Prostate gland (tissue), 2 donors: ENCODE results near the gene TAF3. TPM values are rescaled to one million over a fixed set of nuclear protein-coding genes. Genes with fewer than 3 reads are reported as not detected.

Experiments
- DNase-seq: peaks from one replicate; pipeline ENCODE4 v3.0.0-alpha.2; 2019; ENCODE audit warnings: low spot score
- H3K27ac ChIP-seq, 2 donors: fragments of 200-600 bp; sonication (generic); 2 replicates each; pipeline ENCODE4 v1.5.1; 2017 to 2019
- H3K27me3 ChIP-seq: fragments of 200-600 bp; sonication (generic); replicated peaks from 2 replicates; pipeline ENCODE4 v1.5.1; 2019; ENCODE audit not compliant: insufficient read depth
- H3K36me3 ChIP-seq, 2 donors: fragments of 200-600 bp; sonication (generic); 1 replicate in 1 of 2; 2 replicates in 1 of 2; pipeline versions ENCODE4 v1.5.1 to v1.8.1; 2017 to 2019
- H3K4me1 ChIP-seq: fragments of 200-600 bp; sonication (generic); replicated peaks from 2 replicates; pipeline ENCODE4 v1.5.1; 2019
- H3K4me3 ChIP-seq, 2 donors: fragments of 200-600 bp; sonication (generic); 2 replicates each; pipeline ENCODE4 v1.5.1; 2017 to 2019
- H3K9me3 ChIP-seq: fragments of 200-600 bp; sonication (generic); 2 replicates; pipeline ENCODE4 v1.5.1; 2017
- CTCF ChIP-seq, 4 experiments: fragments of 200-600 bp in 2 of 4; fragments of 450-650 bp in 2 of 4; sonication (generic) in 2 of 4; IDR thresholded peaks; 1 replicate in 3 of 4; 2 replicates in 1 of 4; pipeline ENCODE4 v1.5.1; 2016 to 2019; ENCODE audit warnings: antibody characterized with exemption in 4 of 4, mild to moderate bottlenecking in 2 of 4, moderate library complexity in 2 of 4
- POLR2A ChIP-seq: fragments of 450-650 bp; IDR thresholded peaks from one replicate; pipeline ENCODE4 v1.6.1; 2016; ENCODE audit warnings: antibody characterized with exemption, mild to moderate bottlenecking
- POLR2AphosphoS5 ChIP-seq: sonication (generic); formaldehyde crosslinking; IDR thresholded peaks from one replicate; pipeline ENCODE4 v1.6.1; 2017; ENCODE audit warnings: antibody characterized with exemption
- WGBS: methylation state at CpG from one replicate; pipeline ENCODE4 v1.1.5; 2018; 5-methylcytosine and 5-hydroxymethylcytosine counted together
- intact Hi-C: fragments of 100-400 bp; cut with DNase I; formaldehyde crosslinking; loops from one replicate; pipeline ENCODE4 v1.14.2; 2022
- total RNA-seq, 2 donors: library from RNA; depleted of rRNA; stranded (reverse); fragments of >200 nt; gene quantifications; one replicate each; pipeline ENCODE4 v1.1.0, GENCODE V29; 2016

Gene TAF3
- total RNA-seq, 2 donors from 2014 or later: 4.4 to 20.2 TPM

- TF ChIP-seq POLR2AphosphoS5 (no peak), CTCF (IDR thresholded peaks at IDR 0.05) (no peak), POLR2A (no peak)
- DNase-seq: no peak
- intact Hi-C loops: no loop called here
- Histone ChIP-seq H3K4me3 (no peak overlapping the region), H3K4me1 (peaks cover 3% of the 10 kb centered on the region), H3K9me3 (no peaks in the 10 kb centered on the region), H3K27ac (no peak overlapping the region), H3K36me3 (no peaks in the 10 kb centered on the region), H3K27me3 (no peaks in the 10 kb centered on the region)
- 89% methylated on average over 5 of the region's 5 CpGs for WGBS
Observed at GRCh38 chr10:7957591-7957990, 139.3 kb downstream of the TAF3 start.

GRCh38 chr10:7958442-7958841 is 140.1 kb downstream of the TAF3 start:
- Histone ChIP-seq H3K27ac (no peak overlapping the region), H3K4me1 (peaks cover 3% of the 10 kb centered on the region)
- intact Hi-C loops: no loop called here

GRCh38 chr10:7960108-7960507 is 141.8 kb downstream of the TAF3 start:
- Histone ChIP-seq H3K27ac (no peak overlapping the region), H3K4me3 (no peak overlapping the region), H3K4me1 (peaks cover 3% of the 10 kb centered on the region), H3K27me3 (no peaks in the 10 kb centered on the region), H3K36me3 (no peaks in the 10 kb centered on the region), H3K9me3 (no peaks in the 10 kb centered on the region)
- DNase-seq: no peak
- TF ChIP-seq POLR2A (no peak), POLR2AphosphoS5 (no peak), CTCF (IDR thresholded peaks at IDR 0.05) (no peak)
- intact Hi-C loops: no loop called here
- WGBS: 84% methylated on average over 4 of the region's 4 CpGs

More at GRCh38 chr10:7958442-7958841, 140.1 kb downstream of the TAF3 start:
- Histone ChIP-seq H3K27me3 (no peaks in the 10 kb centered on the region), H3K36me3 (no peaks in the 10 kb centered on the region), H3K4me3 (no peak overlapping the region), H3K9me3 (no peaks in the 10 kb centered on the region)
- no peak for DNase-seq
- no peak for TF ChIP-seq POLR2AphosphoS5
- TF ChIP-seq CTCF (IDR thresholded peaks at IDR 0.05): no peak
- no peak for TF ChIP-seq POLR2A
- WGBS: 97% methylated on average over 5 of the region's 5 CpGs

- Histone ChIP-seq H3K36me3 (no peaks in the 10 kb centered on the region), H3K9me3 (no peaks in the 10 kb centered on the region), H3K27ac (no peak overlapping the region), H3K27me3 (no peaks in the 10 kb centered on the region), H3K4me3 (no peak overlapping the region), H3K4me1 (no peaks in the 10 kb centered on the region)
- WGBS: 86% methylated on average over 5 of the region's 5 CpGs
- DNase-seq: no peak
- intact Hi-C loops: no loop called here
- TF ChIP-seq POLR2A (no peak), CTCF (IDR thresholded peaks at IDR 0.05) (no peak), POLR2AphosphoS5 (no peak)
Observed at GRCh38 chr10:7962592-7962991, 144.3 kb downstream of the TAF3 start.

GRCh38 chr10:7965457-7965856 is 147.2 kb downstream of the TAF3 start:
- Histone ChIP-seq H3K4me1 (no peaks in the 10 kb centered on the region), H3K4me3 (no peak overlapping the region), H3K27me3 (no peaks in the 10 kb centered on the region), H3K36me3 (no peaks in the 10 kb centered on the region), H3K27ac (no peak overlapping the region), H3K9me3 (no peaks in the 10 kb centered on the region)
- no peak for DNase-seq
- TF ChIP-seq POLR2AphosphoS5 (no peak), POLR2A (no peak), CTCF (IDR thresholded peaks at IDR 0.05) (no peak)
- intact Hi-C loops: no loop called here
- 92% methylated on average over 2 of the region's 2 CpGs for WGBS
